Measurements from ENCODE around the gene ADISSP. TPM values are rescaled to one million over a fixed set of nuclear protein-coding genes. Genes with fewer than 3 reads are reported as not detected.

Gene ADISSP
- total and polyA plus RNA-seq, 2 of the 8 experiments (the other 6 are each of a cell fraction or from before 2014, with no cell fraction given) = 111 to 141 TPM

- TF ChIP-seq EZH2 (IDR thresholded peaks at IDR 0.05; ENCODE audit: low read depth, low read length, severe bottlenecking) (no peak), TEAD4 (IDR thresholded peaks at IDR 0.05; ENCODE audit: low read depth, low read length) (no peak), CTBP2 (IDR thresholded peaks at IDR 0.05; ENCODE audit: borderline replicate concordance, insufficient read depth, insufficient read length, low read length) (no peak), ZNF274 (IDR thresholded peaks at IDR 0.05; ENCODE audit: borderline replicate concordance, extremely low read depth, low read length) (no peak), CBX5 (IDR thresholded peaks at IDR 0.05; ENCODE audit: low read depth, low read length) (no peak), NANOG (IDR thresholded peaks at IDR 0.05; ENCODE audit: insufficient read depth, low read depth, low read length, poor library complexity, severe bottlenecking) (no peak), RBBP5 (IDR thresholded peaks at IDR 0.05; ENCODE audit: borderline replicate concordance, low read depth, low read length) (no peak)
- Histone ChIP-seq H2AK5ac (ENCODE audit: low read depth, low read length) (no peak overlapping the region), H4K8ac (ENCODE audit: extremely low read depth, insufficient read depth, low read length) (no peak overlapping the region), H2BK120ac (replicated peaks; ENCODE audit: low read depth, low read length) (no peak overlapping the region), H4K5ac (ENCODE audit: insufficient read length, low read depth, low read length) (no peak overlapping the region), H2BK12ac (ENCODE audit: low read depth, low read length) (no peak overlapping the region), H3K4me1 (replicated peaks in 1 of 4; ENCODE audit: control insufficient read depth in 3 of 4, insufficient read depth in 4 of 4, low read length in 3 of 4) (peaks cover 3 to 15% (median 6%) of the 10 kb centered on the region in 4 experiments; a peak in 6 of 7 replicates), H3K4me3 (ENCODE audit: extremely low read depth in 1 of 4, insufficient read depth in 2 of 4, low read depth in 3 of 4, low read length in 4 of 4) (no peak overlapping the region), H3K23me2 (ENCODE audit: low read depth, low read length) (peaks cover 12% of the 10 kb centered on the region; the same call in 1 of the 2 replicates), H3K79me2 (ENCODE audit: control insufficient read depth in 1 of 2, insufficient read depth in 2 of 2, low read length in 2 of 2) (peaks cover 0 to 30% of the 10 kb centered on the region in 2 experiments; a peak in 1 of 4 replicates), H3K27ac (ENCODE audit: low read depth, low read length) (no peak overlapping the region), H4K91ac (replicated peaks; ENCODE audit: insufficient read length, low read length) (no peak overlapping the region), H3K4ac (replicated peaks; ENCODE audit: insufficient read length, low read depth, low read length) (no peak overlapping the region), H3K9me3 (ENCODE audit: insufficient read depth in 2 of 2, low read depth in 1 of 2, low read length in 1 of 2) (no peaks in the 10 kb centered on the region), H2BK20ac (ENCODE audit: low read length) (no peak overlapping the region), H3K27me3 (replicated peaks in 1 of 4; ENCODE audit: control insufficient read depth in 3 of 4, extremely low read depth in 1 of 4, insufficient read depth in 3 of 4, low read length in 3 of 4) (no peaks in the 10 kb centered on the region), H3K18ac (ENCODE audit: extremely low read depth, low read length) (no peak overlapping the region), H2BK5ac (ENCODE audit: low read depth, low read length) (no peak overlapping the region), H4K20me1 (replicated peaks in 1 of 2; ENCODE audit: control insufficient read depth in 1 of 2, insufficient read depth in 2 of 2, low read length in 2 of 2) (peaks cover 0 to 10% of the 10 kb centered on the region in 2 experiments), H3K23ac (ENCODE audit: insufficient read length) (no peak overlapping the region), H2BK15ac (ENCODE audit: low read length) (no peak overlapping the region), H2AFZ (ENCODE audit: low read length) (no peak overlapping the region), H3K4me2 (ENCODE audit: insufficient read depth in 1 of 2, low read depth in 2 of 2, low read length in 2 of 2) (no peak overlapping the region; a peak in 1 of 4 replicates), H3K36me3 (ENCODE audit: control insufficient read depth in 2 of 4, insufficient read depth in 4 of 4, low read length in 3 of 4) (peaks cover 0 to 6% (median 0%) of the 10 kb centered on the region in 4 experiments; a peak in 1 of 8 replicates), H3K56ac (replicated peaks; ENCODE audit: insufficient read length, low read depth, low read length) (no peak overlapping the region), H3K14ac (ENCODE audit: insufficient read length) (no peak overlapping the region), H3K9ac (replicated peaks in 1 of 4; ENCODE audit: extremely low read depth in 1 of 4, low read depth in 3 of 4, low read length in 3 of 4) (no peak overlapping the region), H3K79me1 (ENCODE audit: low read depth, low read length) (peaks cover 16% of the 10 kb centered on the region)
- ChIA-PET POLR2A (ENCODE audit: partially characterized antibody) (interaction anchor here (1.2 to 4.4 kb wide), 2 partner anchors 10 to 13 kb away, joined by 4 to 46 read pairs; no protein-coding TSS in a partner anchor), CTCF (ENCODE audit: partially characterized antibody) (interaction anchor here (0.7 to 14.2 kb wide), 9 partner anchors 13 to 248 kb away, joined by 3 to 277 read pairs (median 3); partner anchors contain the start of gene SPEF1)
- no peak for FAIRE-seq
- WGBS, 2 experiments (ENCODE audit: extremely low coverage in 1 of 2, insufficient coverage in 1 of 2, insufficient read length in 1 of 2, insufficient replicate concordance in 2 of 2, low coverage in 1 of 2, low lambda C conversion rate in 2 of 2, missing lambda C conversion rate in 1 of 2) = 94% methylated on average over 3 of the region's 3 CpGs; no CpG with 5 or more reads in 1 of the 2 experiments
- no peak for DNase-seq (ENCODE audit: low read depth in 1 of 2, low spot score in 2 of 2)
These were observed 2.2 kb downstream of the ADISSP start for GRCh38 chr20:3765171-3765882.
